ENCODE results near the gene KIZ. TPM values are rescaled to one million over a fixed set of nuclear protein-coding genes. Genes with fewer than 3 reads are reported as not detected.

Gene KIZ
- total RNA-seq, 2 donors from 2014 or later, result 6.3 to 17.1 TPM

GRCh38 chr20:21087862-21088540, 37.9 kb upstream of the KIZ start:
- peaks cover 7% of the 10 kb centered on the region for H3K27me3 ChIP-seq
- H3K9ac ChIP-seq (ENCODE audit: low read depth in 2 of 2, low read length in 2 of 2), result no peak overlapping the region
- H3K36me3 ChIP-seq, result no peaks in the 10 kb centered on the region
- H3K27ac ChIP-seq, result no peak overlapping the region
- TF ChIP-seq, protein P1, sequence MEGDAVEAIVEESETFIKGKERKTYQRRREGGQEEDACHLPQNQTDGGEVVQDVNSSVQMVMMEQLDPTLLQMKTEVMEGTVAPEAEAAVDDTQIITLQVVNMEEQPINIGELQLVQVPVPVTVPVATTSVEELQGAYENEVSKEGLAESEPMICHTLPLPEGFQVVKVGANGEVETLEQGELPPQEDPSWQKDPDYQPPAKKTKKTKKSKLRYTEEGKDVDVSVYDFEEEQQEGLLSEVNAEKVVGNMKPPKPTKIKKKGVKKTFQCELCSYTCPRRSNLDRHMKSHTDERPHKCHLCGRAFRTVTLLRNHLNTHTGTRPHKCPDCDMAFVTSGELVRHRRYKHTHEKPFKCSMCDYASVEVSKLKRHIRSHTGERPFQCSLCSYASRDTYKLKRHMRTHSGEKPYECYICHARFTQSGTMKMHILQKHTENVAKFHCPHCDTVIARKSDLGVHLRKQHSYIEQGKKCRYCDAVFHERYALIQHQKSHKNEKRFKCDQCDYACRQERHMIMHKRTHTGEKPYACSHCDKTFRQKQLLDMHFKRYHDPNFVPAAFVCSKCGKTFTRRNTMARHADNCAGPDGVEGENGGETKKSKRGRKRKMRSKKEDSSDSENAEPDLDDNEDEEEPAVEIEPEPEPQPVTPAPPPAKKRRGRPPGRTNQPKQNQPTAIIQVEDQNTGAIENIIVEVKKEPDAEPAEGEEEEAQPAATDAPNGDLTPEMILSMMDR (IDR thresholded peaks at IDR 0.05), result no peak
- intact Hi-C loops (cut with DNase I), result no loop called here
- no peaks in the 10 kb centered on the region for H3K4me1 ChIP-seq
- H3K9me3 ChIP-seq, result no peaks in the 10 kb centered on the region
- no peak overlapping the region for H3K4me3 ChIP-seq
- no peak for DNase-seq

- intact Hi-C loops (cut with DNase I), result no loop called here
- DNase-seq, result no peak
- no peak overlapping the region for H3K27ac ChIP-seq
- no peaks in the 10 kb centered on the region for H3K36me3 ChIP-seq
- H3K9me3 ChIP-seq, result no peaks in the 10 kb centered on the region
- no peaks in the 10 kb centered on the region for H3K4me1 ChIP-seq
- H3K27me3 ChIP-seq, result peaks cover 7% of the 10 kb centered on the region
- H3K9ac ChIP-seq (ENCODE audit: low read depth in 2 of 2, low read length in 2 of 2), result no peak overlapping the region
- TF ChIP-seq, protein P1 (IDR thresholded peaks at IDR 0.05), result no peak
- no peak overlapping the region for H3K4me3 ChIP-seq
Measured at GRCh38 chr20:21089391-21089790, 36.5 kb upstream of the KIZ start.

- no peaks in the 10 kb centered on the region for H3K36me3 ChIP-seq
- H3K4me3 ChIP-seq, result no peak overlapping the region
- H3K9me3 ChIP-seq, result no peaks in the 10 kb centered on the region
- peaks cover 7% of the 10 kb centered on the region for H3K27me3 ChIP-seq
- no peak overlapping the region for H3K9ac ChIP-seq (ENCODE audit: low read depth in 2 of 2, low read length in 2 of 2)
- intact Hi-C loops (cut with DNase I), result no loop called here
- TF ChIP-seq, protein P1 (IDR thresholded peaks at IDR 0.05), result no peak
- no peak overlapping the region for H3K27ac ChIP-seq
- no peaks in the 10 kb centered on the region for H3K4me1 ChIP-seq
- no peak for DNase-seq
Measured at GRCh38 chr20:21090111-21090618, 35.7 kb upstream of the KIZ start.

- Histone ChIP-seq H3K27me3 (peaks cover 7% of the 10 kb centered on the region), H3K27ac (no peak overlapping the region), H3K4me3 (no peak overlapping the region), H3K4me1 (no peaks in the 10 kb centered on the region), H3K9me3 (no peaks in the 10 kb centered on the region), H3K36me3 (no peaks in the 10 kb centered on the region), H3K9ac (ENCODE audit: low read depth in 2 of 2, low read length in 2 of 2) (no peak overlapping the region)
- no peak for DNase-seq
- TF ChIP-seq, protein P1 (IDR thresholded peaks at IDR 0.05), result no peak
- intact Hi-C loops (cut with DNase I), result no loop called here
Measured at GRCh38 chr20:21090721-21091120, 35.2 kb upstream of the KIZ start.

DNA sequence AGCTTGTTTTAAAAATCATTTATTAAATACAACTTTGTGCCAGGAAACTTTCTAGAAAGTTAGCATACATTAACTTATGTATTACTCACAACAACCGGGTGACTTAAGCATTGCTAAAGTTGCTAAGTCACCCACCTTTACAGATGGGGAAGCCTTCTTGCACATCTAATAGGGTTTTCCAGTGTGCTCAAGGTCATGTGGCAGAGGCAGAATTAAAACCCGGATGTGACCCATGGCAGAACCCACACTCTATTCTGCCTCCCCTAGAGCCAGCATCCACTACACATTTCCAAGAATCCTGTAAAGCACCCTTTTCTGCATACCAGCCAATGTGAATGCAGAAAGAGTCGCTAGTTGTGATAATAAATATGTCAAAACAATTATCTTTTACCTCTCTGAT, 33.1 kb upstream of the KIZ start:
- Histone ChIP-seq H3K9me3 (no peaks in the 10 kb centered on the region), H3K9ac (ENCODE audit: low read depth in 2 of 2, low read length in 2 of 2) (no peak overlapping the region), H3K4me3 (no peak overlapping the region), H3K36me3 (no peaks in the 10 kb centered on the region), H3K27ac (no peak overlapping the region), H3K4me1 (no peaks in the 10 kb centered on the region), H3K27me3 (peaks cover 7% of the 10 kb centered on the region)
- TF ChIP-seq, protein P1 (IDR thresholded peaks at IDR 0.05), result no peak
- intact Hi-C loops (cut with DNase I), result no loop called here
- DNase-seq, result no peak
